Stomach smooth muscle (tissue), 2 donors: Measurements from ENCODE around the gene ADAMTS13.
"Not testable (repeated sequence)": the region's sequence is repeated elsewhere in the genome, so short reads cannot be mapped to it uniquely, and the experiment has no call there.

Experiments used
- H3K27ac ChIP-seq: one replicate; pipeline ENCODE4 v1.7.0; 2013; ENCODE audit warnings: mild to moderate bottlenecking, low read length, inconsistent platforms
- H3K27me3 ChIP-seq, 2 donors: one replicate each; pipeline ENCODE4 v1.7.0; 2013; ENCODE audit warnings: low read length in 2 of 2; ENCODE audit not compliant: insufficient read depth in 2 of 2, control insufficient read depth in 1 of 2
- H3K36me3 ChIP-seq, 2 donors: one replicate each; pipeline ENCODE4 v1.7.0; 2013; ENCODE audit warnings: low read length in 2 of 2; ENCODE audit not compliant: control insufficient read depth in 2 of 2, insufficient read depth in 2 of 2
- H3K4me1 ChIP-seq: one replicate; pipeline ENCODE4 v1.7.0; 2013; ENCODE audit warnings: low read length; ENCODE audit not compliant: control insufficient read depth, insufficient read depth
- H3K4me3 ChIP-seq, 2 donors: one replicate each; pipeline ENCODE4 v1.7.0; 2013; ENCODE audit warnings: low read length in 2 of 2
- H3K9ac ChIP-seq, 2 donors: one replicate each; pipeline ENCODE4 v1.7.0; 2013; ENCODE audit warnings: low read length in 2 of 2, mild to moderate bottlenecking in 1 of 2
- H3K9me3 ChIP-seq, 2 donors: one replicate each; pipeline ENCODE4 v1.7.0; 2013; ENCODE audit warnings: low read length in 2 of 2; ENCODE audit not compliant: control insufficient read depth in 2 of 2
- donor health status: healthy.
- donor health status: Pancreatic carcinoma.

Gene ADAMTS13

GRCh38 chr9:133439337-133439736 is 17.2 kb downstream of the ADAMTS13 start:
- no peak overlapping the region for H3K4me3 ChIP-seq
- no peak overlapping the region for H3K27ac ChIP-seq
- no peak overlapping the region for H3K9ac ChIP-seq
- no peaks in the 10 kb centered on the region for H3K9me3 ChIP-seq
- H3K27me3 ChIP-seq = no peaks in the 10 kb centered on the region
- H3K4me1 ChIP-seq = no peaks in the 10 kb centered on the region
- no peaks in the 10 kb centered on the region for H3K36me3 ChIP-seq

GRCh38 chr9:133440874-133441273 is 18.7 kb downstream of the ADAMTS13 start:
- Histone ChIP-seq H3K27me3 (no peaks in the 10 kb centered on the region), H3K36me3 (no peaks in the 10 kb centered on the region), H3K27ac (no peak overlapping the region), H3K4me1 (no peaks in the 10 kb centered on the region), H3K9ac (no peak overlapping the region), H3K4me3 (no peak overlapping the region), H3K9me3 (no peaks in the 10 kb centered on the region)

GRCh38 chr9:133441571-133441970 is 19.4 kb downstream of the ADAMTS13 start:
- no peaks in the 10 kb centered on the region for H3K4me1 ChIP-seq
- no peak overlapping the region for H3K9ac ChIP-seq

GRCh38 chr9:133443248-133443647 is 21.1 kb downstream of the ADAMTS13 start:
- no peaks in the 10 kb centered on the region for H3K27me3 ChIP-seq
- H3K36me3 ChIP-seq = no peaks in the 10 kb centered on the region
- H3K9me3 ChIP-seq = no peaks in the 10 kb centered on the region
- H3K27ac ChIP-seq = no peak overlapping the region
- H3K9ac ChIP-seq = no peak overlapping the region
- no peak overlapping the region for H3K4me3 ChIP-seq
- no peaks in the 10 kb centered on the region for H3K4me1 ChIP-seq

More at GRCh38 chr9:133441571-133441970, 19.4 kb downstream of the ADAMTS13 start:
- H3K4me3 ChIP-seq = no peak overlapping the region
- H3K36me3 ChIP-seq = no peaks in the 10 kb centered on the region
- no peaks in the 10 kb centered on the region for H3K9me3 ChIP-seq
- no peaks in the 10 kb centered on the region for H3K27me3 ChIP-seq
- H3K27ac ChIP-seq = no peak overlapping the region

- no peak overlapping the region for H3K27ac ChIP-seq
- H3K9ac ChIP-seq = no peak overlapping the region
- H3K4me3 ChIP-seq = no peak overlapping the region
- no peaks in the 10 kb centered on the region for H3K4me1 ChIP-seq
- no peaks in the 10 kb centered on the region for H3K36me3 ChIP-seq
- no peaks in the 10 kb centered on the region for H3K9me3 ChIP-seq
- H3K27me3 ChIP-seq = no peaks in the 10 kb centered on the region
Observed at GRCh38 chr9:133443982-133444381, 21.8 kb downstream of the ADAMTS13 start.

DNA sequence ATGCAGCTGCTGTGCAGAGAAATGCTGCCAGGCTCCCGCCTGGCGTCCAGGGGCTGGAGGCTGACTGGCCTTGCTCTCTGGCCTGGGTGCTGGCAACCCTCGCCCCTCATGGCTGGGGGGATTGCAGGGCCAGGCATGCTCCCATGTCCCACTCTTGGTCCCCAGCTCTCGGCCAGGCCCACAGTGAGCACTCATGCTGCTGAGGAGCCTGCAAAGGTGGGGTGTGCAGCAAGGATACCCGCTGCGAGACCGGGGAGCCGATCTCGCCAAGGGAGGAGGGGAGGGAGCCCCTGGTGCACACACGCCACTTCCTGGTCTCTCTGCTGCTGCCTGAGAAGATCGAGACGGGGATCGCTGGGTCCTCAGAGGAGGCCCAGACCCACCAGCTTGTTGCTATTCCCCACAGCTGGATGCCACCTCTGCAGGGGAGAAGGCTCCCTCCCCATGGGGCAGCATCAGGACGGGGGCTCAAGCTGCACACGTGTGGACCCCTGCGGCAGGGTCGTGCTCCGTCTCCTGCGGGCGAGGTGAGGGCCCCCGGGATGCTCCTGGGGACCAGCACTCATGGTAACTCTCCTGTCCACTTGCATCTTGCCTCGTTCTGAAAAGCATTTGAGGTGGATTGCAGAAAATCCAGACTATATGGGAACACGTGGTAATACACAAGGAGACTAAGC is 23.3 kb downstream of the ADAMTS13 start:
- H3K9me3 ChIP-seq = no peaks in the 10 kb centered on the region
- H3K9ac ChIP-seq = no peak overlapping the region
- no peaks in the 10 kb centered on the region for H3K36me3 ChIP-seq
- H3K27ac ChIP-seq = no peak overlapping the region
- H3K4me3 ChIP-seq = no peak overlapping the region
- no peaks in the 10 kb centered on the region for H3K4me1 ChIP-seq
- no peaks in the 10 kb centered on the region for H3K27me3 ChIP-seq

DNA sequence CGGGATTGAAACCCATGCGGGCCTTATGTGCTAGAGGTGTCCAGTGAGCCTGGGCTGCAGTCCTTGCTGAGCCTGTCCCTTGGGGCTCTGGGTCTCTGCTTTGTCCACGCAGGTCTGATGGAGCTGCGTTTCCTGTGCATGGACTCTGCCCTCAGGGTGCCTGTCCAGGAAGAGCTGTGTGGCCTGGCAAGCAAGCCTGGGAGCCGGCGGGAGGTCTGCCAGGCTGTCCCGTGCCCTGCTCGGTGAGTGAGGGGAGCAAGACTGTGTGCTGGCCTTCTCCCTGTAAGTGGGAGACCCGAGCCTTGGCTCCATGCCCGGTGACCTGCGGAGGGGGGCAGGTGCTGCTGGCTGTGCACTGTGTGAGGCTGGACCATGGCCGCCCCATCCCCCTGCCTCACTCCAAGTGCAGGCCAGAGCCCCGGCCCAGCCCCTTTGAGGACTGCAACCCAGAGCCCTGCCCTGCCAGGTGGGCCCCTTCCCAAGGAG is 26.4 kb downstream of the ADAMTS13 start:
- Histone ChIP-seq H3K27ac (no peak overlapping the region), H3K36me3 (no peaks in the 10 kb centered on the region), H3K27me3 (no peaks in the 10 kb centered on the region), H3K4me3 (no peak overlapping the region), H3K4me1 (no peaks in the 10 kb centered on the region), H3K9ac (no peak overlapping the region), H3K9me3 (no peaks in the 10 kb centered on the region)

- H3K36me3 ChIP-seq = no peaks in the 10 kb centered on the region
- no peak overlapping the region for H3K9ac ChIP-seq
- no peak overlapping the region for H3K27ac ChIP-seq
- no peaks in the 10 kb centered on the region for H3K4me1 ChIP-seq
- H3K4me3 ChIP-seq = no peak overlapping the region
- H3K27me3 ChIP-seq = no peaks in the 10 kb centered on the region
- no peaks in the 10 kb centered on the region for H3K9me3 ChIP-seq
Observed at GRCh38 chr9:133449760-133450159, 27.6 kb downstream of the ADAMTS13 start.

DNA sequence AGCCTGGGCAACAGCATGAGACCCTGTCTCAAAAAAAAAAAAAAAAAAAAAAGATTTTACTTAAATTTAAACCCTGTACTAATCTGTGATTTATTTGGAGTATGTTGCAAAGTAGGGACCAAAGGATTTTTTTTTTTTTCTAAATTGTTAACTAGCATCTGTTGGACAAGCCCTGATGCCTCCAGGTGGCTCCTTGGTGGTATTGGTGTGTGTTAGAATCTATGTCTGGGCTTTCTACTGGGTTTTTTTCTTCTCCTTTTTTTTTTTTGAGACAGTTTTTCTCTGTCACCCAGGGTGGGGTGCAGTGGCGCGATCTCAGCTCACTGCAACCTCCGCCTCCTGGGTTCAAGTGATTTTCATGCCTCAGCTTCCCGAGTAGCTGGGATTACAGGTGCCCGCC is 29.7 kb downstream of the ADAMTS13 start:
- not testable (repeated sequence) for H3K27me3 ChIP-seq, H3K4me1 ChIP-seq, H3K9me3 ChIP-seq, H3K4me3 ChIP-seq, H3K9ac ChIP-seq, H3K36me3 ChIP-seq, H3K27ac ChIP-seq

DNA sequence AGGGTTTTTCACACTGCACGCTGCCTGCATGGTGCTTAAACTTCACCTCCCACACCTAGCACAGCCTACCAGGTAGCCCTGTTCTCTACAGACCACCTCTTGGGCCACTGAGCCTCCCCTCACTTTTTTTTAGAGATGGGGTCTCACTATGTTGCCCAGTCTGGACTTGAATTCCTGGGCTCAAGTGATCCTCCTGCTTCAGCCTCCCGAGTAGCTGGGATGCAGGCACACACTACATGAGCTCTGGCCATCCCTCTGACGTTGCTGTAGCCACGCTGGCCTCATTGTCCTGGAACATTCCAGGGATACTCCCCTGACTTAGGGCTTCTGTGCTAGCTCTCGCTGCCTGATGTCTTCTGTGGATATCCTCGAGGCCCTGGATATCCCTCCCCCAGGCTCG is 30.4 kb downstream of the ADAMTS13 start:
- H3K9ac ChIP-seq = no peak overlapping the region
- H3K9me3 ChIP-seq = no peaks in the 10 kb centered on the region
- H3K27ac ChIP-seq = no peak overlapping the region

GRCh38 chr9:133453651-133454050 is 31.5 kb downstream of the ADAMTS13 start:
- Histone ChIP-seq H3K9ac (no peak overlapping the region), H3K27ac (no peak overlapping the region), H3K36me3 (no peaks in the 10 kb centered on the region), H3K9me3 (no peaks in the 10 kb centered on the region), H3K4me3 (no peak overlapping the region), H3K4me1 (no peaks in the 10 kb centered on the region), H3K27me3 (no peaks in the 10 kb centered on the region)

More for the DNA sequence above, 30.4 kb downstream of the ADAMTS13 start:
- no peaks in the 10 kb centered on the region for H3K4me1 ChIP-seq
- no peaks in the 10 kb centered on the region for H3K27me3 ChIP-seq
- no peaks in the 10 kb centered on the region for H3K36me3 ChIP-seq
- H3K4me3 ChIP-seq = no peak overlapping the region
